DMS 273 treated with DMSO at 0.1 percent for 48 hours (cell line): ENCODE measurements around the gene DMRT1.

Experiments used
- DNase-seq: peaks from one replicate; lab custom pipeline; 2025; lab: John Stamatoyannopoulos, UW

Gene DMRT1

GRCh38 chr9:841371-842209 is at the start of gene DMRT1:
Gene DMRT1, plus strand, starts transcription at chr9:841697. Its CDS starts 142 bp downstream, at chr9:841839.
- no peak for DNase-seq

DNA sequence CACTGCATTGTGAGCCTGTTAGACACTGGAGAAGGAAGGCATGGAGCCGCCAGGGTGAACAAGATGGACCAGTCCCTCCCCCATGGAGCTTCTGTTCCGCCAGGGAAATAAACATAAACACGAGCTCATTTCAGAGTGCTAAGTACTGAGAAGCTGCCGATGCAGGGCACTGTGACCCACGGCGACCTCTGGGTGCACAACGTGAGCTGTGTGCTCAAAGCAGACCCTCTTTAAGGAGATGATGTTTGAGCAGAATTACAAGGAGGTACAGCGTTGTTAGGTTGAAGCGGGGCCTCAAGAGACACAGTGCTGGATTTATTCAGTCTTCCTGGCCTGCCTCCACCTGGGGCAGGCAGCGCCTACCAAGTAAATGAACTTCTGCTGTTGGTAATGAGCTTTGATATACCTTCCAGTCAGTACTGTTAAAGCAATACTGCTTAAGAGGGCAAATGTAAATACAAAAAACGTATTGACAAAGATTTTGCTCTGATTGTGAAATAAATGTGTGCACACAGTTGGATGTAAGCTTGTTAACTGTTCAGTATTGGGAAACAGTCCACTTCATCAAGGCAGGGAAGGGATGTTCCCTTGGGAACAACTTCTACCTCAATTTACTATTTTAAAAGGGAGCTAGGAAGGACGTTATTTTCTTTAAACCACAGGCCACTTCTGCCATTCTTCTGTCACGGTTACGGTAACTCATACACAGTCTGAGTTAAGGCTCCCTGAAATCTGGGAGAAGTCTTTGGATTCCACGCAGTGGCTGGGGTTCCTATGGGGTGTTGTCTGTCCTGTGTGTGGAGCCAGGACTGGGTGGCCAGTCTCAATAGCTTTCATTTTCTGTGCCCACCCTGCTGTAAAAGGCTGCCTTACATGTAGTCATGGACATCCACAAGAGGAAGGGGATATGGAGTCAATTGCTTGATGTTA is 48.9 kb upstream of the DMRT1 start:
- DNase-seq = no peak

- DNase-seq = no peak
Observed at GRCh38 chr9:794386-794785, 47.1 kb upstream of the DMRT1 start.

DNA sequence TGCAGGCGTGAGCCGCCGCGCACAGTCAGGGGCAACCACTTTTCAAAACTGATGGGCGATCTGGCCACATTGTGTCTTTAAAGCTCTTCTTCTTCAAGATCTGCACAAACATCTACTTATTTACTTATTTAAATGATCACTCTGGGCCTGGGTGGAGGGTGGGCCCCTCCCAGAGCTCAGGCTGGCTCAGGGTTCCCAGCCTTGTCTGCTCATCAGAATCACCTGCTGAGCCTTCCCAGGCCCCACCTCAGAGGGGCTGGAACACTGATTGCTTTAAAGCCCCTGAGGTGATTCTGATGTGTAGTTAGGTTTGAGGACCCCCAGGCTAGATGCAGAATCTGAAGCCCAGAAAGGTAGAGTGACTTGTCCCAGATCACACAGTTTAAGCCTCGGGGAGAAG is 45.6 kb upstream of the DMRT1 start:
- DNase-seq = no peak

GRCh38 chr9:800591-801150 is 40.8 kb upstream of the DMRT1 start:
- DNase-seq = no peak

GRCh38 chr9:801399-802071 is 40.0 kb upstream of the DMRT1 start:
- no peak for DNase-seq

DNA sequence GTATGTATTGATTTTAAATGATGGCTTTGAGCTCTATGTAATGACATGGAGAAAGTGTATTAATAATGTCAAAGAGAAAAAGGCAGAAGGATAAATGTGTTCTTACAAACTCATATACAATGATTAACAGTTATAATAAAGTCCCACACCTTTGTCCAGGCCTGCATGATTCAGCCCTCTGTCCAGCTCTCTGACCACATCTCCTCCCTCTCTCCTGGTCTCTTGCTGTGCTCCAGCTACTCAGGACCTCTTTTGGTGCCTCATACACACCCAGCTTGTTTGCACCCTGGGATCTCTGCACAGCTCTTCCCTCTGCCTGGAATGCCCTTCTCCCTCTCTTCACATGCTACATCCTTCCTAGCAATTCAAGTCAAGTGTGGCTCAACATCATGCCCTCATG is 37.5 kb upstream of the DMRT1 start:
- no peak for DNase-seq

- DNase-seq = no peak
Observed at GRCh38 chr9:805151-805550, 36.3 kb upstream of the DMRT1 start.

DNA sequence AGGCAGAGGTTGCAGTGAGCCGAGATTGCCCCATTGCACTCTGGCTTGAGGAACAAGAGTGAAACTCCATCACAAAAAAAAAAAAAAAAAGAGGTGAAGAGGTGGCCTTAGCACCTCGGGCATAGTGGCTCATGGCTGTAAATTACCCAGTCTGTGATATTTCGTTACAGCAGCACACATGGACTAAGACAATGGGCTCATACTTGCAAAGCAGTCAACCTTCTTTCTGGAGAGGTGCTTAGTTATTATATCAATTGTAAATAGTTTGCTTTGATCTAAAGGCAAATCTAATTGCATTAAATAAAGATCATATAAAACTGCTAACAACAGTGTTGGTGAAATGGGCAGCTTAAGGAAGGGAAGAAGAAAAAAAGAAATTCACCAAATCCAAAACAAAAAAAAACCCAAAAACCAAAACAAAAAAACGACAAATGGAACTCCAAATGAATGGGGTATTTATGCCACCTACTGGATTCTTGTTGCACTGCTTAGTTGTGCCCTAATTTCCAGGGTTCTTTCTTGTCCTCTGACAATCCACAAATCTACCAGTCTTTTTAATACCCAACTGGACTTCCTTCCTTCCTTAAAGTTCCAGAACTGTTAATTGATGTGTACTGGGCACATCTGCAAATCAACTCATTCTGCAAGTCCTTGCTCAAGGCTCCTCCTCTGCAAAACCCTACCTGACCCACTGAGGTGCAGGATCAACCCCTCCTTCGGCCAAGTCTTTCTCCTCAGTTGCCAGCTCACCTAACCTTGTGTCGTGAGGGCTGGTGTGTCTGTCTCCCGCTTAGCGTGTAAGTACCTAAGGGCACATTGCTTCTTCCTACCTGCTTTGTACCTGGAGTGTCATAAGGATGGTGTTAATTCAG is 35.0 kb upstream of the DMRT1 start:
- peak; percentile 2 for DNase-seq

DNA sequence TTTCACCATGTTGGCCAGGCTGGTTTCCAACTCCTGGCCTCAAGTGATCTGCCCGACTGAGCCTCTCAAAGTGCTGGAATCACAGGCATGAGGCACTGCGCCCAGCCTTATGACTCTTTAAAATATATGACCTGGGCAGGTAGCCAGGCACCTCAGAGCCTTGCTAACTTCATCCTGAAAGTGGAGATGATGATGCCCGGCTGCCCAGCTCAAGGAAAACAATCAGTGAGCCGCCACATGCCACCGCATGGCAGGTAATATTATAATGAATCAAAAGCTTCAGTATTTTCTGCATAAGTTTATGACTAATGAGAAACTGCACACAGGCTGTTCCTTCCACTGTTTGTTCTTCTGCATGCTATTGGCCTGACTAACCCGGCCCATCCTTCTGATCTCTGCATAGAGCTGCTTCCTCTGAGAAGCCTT is 30.4 kb upstream of the DMRT1 start:
- no peak for DNase-seq

GRCh38 chr9:818958-819357 is 22.5 kb upstream of the DMRT1 start:
- DNase-seq = no peak

GRCh38 chr9:826500-827280 is 14.8 kb upstream of the DMRT1 start:
- DNase-seq = no peak

DNA sequence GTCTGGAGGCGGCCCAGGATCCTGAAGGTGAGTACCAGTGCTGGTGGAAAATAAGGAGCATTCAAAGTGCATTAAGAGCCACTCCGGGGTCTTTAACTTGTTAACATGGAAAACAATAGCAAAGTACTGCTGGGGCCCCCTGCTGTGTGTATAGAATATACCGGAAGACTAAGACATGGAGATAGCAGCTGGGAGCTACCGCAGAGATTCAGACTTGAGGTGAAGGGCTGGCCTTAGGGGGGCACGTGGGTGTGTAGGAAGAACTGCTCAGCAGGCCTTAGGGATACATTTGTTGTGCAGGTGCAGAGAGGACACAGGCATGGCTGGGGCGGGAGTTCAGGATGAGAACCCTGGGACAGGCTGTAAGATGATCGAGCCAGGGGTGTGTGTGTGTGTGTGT is 1.2 kb upstream of the DMRT1 start:
- no peak for DNase-seq

GRCh38 chr9:842635-843426 is 1.3 kb downstream of the DMRT1 start:
- no peak for DNase-seq

DNA sequence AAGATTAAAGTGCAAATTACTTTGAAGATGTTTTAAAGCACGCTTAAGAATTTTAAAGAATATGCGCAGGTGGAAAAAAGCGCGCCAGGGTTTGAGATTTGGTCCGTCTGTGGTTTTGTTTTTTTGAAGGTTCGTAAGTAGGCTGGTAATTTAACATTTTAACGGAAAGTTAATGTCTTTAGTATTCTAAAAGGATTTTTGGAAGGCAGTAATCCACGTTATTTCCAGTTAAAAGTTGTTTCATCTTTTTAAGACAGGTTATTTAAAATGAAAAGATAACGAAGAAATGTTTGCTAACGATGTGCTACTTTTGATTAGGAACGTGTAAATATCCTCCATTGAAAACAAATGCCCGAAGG is 1.9 kb downstream of the DMRT1 start:
- DNase-seq = no peak

DNA sequence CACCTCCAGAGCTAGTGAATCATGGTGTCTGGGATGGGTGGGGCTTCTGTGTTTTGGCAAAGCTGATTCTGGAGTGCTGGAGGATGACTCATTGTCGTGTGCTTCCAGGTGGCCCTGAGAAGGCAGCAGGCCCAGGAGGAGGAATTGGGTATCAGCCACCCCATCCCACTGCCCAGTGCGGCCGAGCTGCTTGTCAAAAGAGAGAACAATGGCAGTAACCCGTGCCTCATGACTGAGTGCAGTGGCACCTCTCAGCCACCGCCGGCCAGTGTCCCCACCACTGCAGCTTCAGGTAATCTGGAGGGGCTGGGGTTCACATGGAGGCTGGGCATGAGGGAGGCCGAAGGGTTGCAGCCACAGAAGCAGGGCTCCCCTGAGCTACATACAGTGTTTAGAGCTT is 5.4 kb downstream of the DMRT1 start:
- DNase-seq = no peak

- no peak for DNase-seq
Observed at GRCh38 chr9:847505-847904, 6.0 kb downstream of the DMRT1 start.

DNA sequence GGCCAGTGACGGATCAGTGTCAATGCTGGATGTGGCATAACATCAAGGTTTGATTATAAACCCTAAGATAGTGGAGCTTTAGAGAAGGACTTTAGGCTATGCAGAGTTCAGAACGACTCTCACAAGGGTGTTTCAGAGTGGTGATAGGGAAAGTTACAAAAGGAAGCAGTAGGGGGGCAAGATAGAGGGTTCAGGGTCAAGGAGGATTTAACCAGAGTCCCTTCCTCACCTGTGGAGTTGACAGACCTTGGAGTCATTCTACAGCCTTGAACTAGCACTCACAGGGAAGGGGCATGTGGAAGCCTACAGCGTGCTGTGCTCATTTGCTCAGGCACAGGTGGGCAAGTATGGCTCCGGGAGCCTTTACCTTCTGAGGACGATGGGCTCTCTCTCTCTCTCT is 7.9 kb downstream of the DMRT1 start:
- no peak for DNase-seq

DNA sequence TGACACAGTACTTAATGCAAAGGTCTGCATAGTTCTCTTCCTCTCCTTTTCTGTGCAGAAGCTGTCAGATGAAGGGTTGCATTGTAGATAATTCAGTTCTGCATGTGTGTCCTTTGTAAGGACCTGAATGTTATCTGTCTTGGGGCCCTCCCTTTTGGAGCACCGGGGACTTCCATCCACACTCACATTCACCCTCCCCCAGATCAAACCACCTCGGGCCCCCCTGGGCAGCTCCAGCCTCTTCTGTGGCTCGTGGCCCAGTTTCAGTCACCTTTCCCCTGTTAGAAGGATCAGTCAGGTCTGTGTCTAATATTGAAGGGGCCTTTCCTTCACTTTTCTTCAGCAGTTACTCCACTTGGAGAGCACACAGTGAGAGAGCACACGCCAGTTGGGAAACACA is 11.0 kb downstream of the DMRT1 start:
- no peak for DNase-seq

DNA sequence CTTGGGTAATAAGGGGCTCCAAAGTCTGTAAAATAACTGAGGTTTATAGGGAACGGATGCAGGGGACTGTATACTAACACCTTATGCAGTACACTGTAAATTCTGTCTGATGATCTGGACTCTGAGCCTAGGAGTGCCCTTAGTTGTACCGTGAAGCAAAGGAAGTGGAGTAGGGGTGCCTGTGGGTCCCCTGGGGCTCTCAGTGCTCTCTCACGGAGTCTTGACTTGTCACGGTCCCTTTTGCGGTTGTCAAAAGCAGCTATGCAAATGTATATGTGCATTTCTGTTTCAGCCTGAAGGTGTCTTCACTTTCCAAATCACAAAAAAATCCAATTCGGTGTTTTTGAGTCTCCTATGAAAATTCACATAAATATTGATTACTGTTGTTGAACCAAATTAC is 17.8 kb downstream of the DMRT1 start:
- no peak for DNase-seq
